GM12874 (cell line): ENCODE results near the gene PLEKHD1.

Experiments used
- CTCF ChIP-seq: IDR thresholded peaks from 2 replicates; pipeline ENCODE4 v1.5.1; 2011; ENCODE audit warnings: low read depth, mild to moderate bottlenecking, control low read depth, low read length, moderate library complexity; ENCODE audit not compliant: insufficient read depth

The PLEKHD1 gene

GRCh38 chr14:69542311-69542710 lies 57.8 kb downstream of the PLEKHD1 start:
- TF ChIP-seq CTCF, result no peak

- TF ChIP-seq CTCF, result no peak
These were observed 59.0 kb downstream of the PLEKHD1 start for GRCh38 chr14:69543341-69544115.

GRCh38 chr14:69547701-69548348 lies 63.3 kb downstream of the PLEKHD1 start:
- peak; percentile 74 for TF ChIP-seq CTCF

DNA sequence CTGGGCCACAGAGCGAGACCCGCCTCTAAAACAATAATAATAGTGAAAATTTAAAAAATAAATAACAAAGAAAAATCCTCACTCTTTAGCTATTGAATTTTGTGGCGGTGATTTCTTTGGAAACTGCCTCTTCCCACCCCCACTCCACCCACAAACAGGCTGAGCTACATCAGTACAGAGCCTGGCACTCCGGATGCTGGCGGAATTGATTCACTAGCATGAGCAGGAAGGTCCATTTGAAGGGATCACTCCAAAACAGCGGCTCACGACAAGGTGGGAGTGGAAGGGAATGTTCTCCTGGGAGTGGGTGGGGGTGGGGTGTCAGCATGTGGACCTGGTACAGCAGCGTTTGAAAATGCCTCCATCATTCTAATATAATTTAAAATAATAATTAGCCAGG lies 64.0 kb downstream of the PLEKHD1 start:
- no peak for TF ChIP-seq CTCF

GRCh38 chr14:69551511-69551910 lies 67.0 kb downstream of the PLEKHD1 start:
- no peak for TF ChIP-seq CTCF

DNA sequence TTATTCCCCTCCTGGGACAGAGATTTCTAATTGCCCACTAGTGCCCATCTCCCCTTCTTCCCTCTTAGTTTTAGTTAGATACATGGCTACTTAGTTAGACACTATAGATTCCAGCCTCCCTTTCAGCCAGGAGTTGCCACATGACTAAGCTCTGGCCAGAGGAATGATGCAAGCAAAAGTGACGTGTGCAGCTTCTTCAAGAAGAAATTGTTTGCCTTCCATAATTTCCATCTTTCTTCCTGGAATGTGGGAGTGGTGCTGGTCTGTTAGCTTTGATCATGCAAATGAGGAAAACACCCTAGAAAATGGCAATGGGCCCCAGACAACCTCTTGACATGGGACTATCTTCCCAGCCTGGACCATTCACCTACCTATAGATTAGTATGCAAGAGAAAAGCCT lies 68.7 kb downstream of the PLEKHD1 start:
- TF ChIP-seq CTCF, result no peak

DNA sequence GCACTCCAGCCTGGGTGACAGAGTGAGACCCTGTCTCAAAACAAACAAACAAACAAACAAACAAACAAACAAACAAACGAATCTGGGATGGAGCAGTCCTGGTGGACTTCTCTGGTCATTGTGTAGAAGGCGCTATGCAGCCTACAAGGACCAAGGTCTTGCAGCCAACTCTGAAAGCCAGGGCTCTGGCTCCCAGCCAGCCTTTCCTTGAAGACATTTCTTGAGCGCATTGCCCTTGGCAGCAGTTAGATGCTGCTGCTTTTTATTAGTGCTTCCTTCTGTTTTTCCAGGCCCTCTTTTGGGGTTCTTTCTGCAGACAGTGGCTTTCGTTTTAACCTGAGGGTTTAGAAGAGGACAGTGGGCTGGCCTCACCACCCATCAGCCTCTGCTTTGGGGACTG lies 70.0 kb downstream of the PLEKHD1 start:
- TF ChIP-seq CTCF, result no peak
